GM18870 (cell line): ENCODE results near the gene DLX3.

Source experiments
- ATAC-seq: cut with Tn5 transposase; IDR thresholded peaks from one replicate; pipeline ENCODE4 v1.9.1; 2021; ENCODE audit warnings: moderate library complexity; ENCODE audit not compliant: unreplicated experiment

The DLX3 gene

GRCh38 chr17:49992933-49993422 lies 2.0 kb downstream of the DLX3 start:
- ATAC-seq, result no peak

GRCh38 chr17:49992191-49992932 lies 2.7 kb downstream of the DLX3 start:
- no peak for ATAC-seq

- no peak for ATAC-seq
These were observed 3.6 kb downstream of the DLX3 start for GRCh38 chr17:49991409-49991808.

GRCh38 chr17:49990921-49991320 lies 4.1 kb downstream of the DLX3 start:
- no peak for ATAC-seq

- no peak for ATAC-seq
These were observed 4.7 kb downstream of the DLX3 start for GRCh38 chr17:49990331-49990730.

GRCh38 chr17:49989518-49989880 lies 5.5 kb downstream of the DLX3 start:
- no peak for ATAC-seq

- ATAC-seq, result no peak
These were observed 7.2 kb downstream of the DLX3 start for GRCh38 chr17:49987681-49988441.

GRCh38 chr17:49987290-49987585 lies 7.8 kb downstream of the DLX3 start:
- ATAC-seq, result no peak

- no peak for ATAC-seq
These were observed 8.4 kb downstream of the DLX3 start for GRCh38 chr17:49986396-49987289.

GRCh38 chr17:49985310-49985990 lies 9.6 kb downstream of the DLX3 start:
- no peak for ATAC-seq

GRCh38 chr17:49984776-49985175 lies 10.2 kb downstream of the DLX3 start:
- ATAC-seq, result no peak

GRCh38 chr17:49984283-49984682 lies 10.7 kb downstream of the DLX3 start:
- no peak for ATAC-seq

GRCh38 chr17:49980703-49981197 lies 14.3 kb downstream of the DLX3 start:
- ATAC-seq, result no peak

GRCh38 chr17:49979748-49980479 lies 15.1 kb downstream of the DLX3 start:
- ATAC-seq, result no peak

GRCh38 chr17:49978501-49978900 lies 16.5 kb downstream of the DLX3 start:
- ATAC-seq, result no peak

- ATAC-seq, result no peak
These were observed 17.3 kb downstream of the DLX3 start for GRCh38 chr17:49977463-49978389.

- no peak for ATAC-seq
These were observed 18.2 kb downstream of the DLX3 start for GRCh38 chr17:49976828-49977202.

- ATAC-seq, result no peak
These were observed 18.7 kb downstream of the DLX3 start for GRCh38 chr17:49976163-49976827.

- no peak for ATAC-seq
These were observed 19.5 kb downstream of the DLX3 start for GRCh38 chr17:49975531-49975930.
